ENCODE results near the gene KCNH2.

KCNH2 gene

DNA sequence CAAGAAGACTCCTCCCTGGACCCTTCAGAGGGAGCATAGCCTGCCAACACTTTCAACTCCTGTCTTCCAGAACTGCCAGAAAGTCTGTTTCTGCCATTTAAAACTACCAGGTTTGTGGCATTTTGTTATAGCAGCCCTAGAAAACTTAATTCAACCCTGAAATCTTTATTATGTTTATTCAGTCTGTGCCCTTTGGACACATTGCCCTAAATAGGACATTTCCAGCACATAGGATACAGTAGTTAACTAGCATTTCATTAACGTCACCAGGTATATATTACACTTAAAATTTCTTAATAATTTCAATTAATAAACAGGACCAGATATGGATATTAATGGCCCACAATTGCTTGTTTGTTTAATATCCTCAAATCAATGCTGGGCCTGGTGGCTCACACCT, 54.3 kb downstream of the KCNH2 start:
- Histone ChIP-seq H3K27me3 (ENCODE audit: insufficient read depth, low read length) (peaks cover 81% of the 10 kb centered on the region), H3K4me1 (ENCODE audit: control insufficient read depth, insufficient read depth, low read length, unreplicated experiment) (no peaks in the 10 kb centered on the region), H3K36me3 (ENCODE audit: insufficient read depth, low read length) (no peaks in the 10 kb centered on the region), H3K79me2 (ENCODE audit: control insufficient read depth, insufficient read depth, low read length, unreplicated experiment) (no peaks in the 10 kb centered on the region), H3K4me3 (ENCODE audit: low read depth, low read length) (no peak overlapping the region), H2AFZ (ENCODE audit: low read length, unreplicated experiment) (no peak overlapping the region), H3K27ac (ENCODE audit: low read depth, low read length) (no peak overlapping the region)

DNA sequence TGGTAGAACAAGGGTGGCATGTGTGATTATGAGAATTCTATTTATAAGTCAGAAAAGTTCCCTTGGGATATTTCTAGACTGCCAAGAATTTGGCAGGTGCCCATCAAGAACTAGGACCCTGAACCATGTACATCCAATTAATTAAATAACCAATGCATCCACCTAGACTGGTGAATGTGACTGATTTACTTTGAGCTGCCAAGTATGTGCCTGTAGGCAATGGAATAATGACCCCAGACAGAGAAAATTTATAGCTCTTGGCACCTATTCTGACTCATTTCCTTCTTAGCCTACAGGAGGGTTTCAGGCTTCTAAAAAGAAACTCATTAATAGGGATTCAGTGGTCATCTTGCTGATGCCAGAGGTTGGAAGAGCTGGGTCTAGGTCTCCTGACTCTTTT, 54.9 kb downstream of the KCNH2 start:
- Histone ChIP-seq H3K4me3 (ENCODE audit: low read depth, low read length) (no peak overlapping the region), H3K79me2 (ENCODE audit: control insufficient read depth, insufficient read depth, low read length, unreplicated experiment) (no peaks in the 10 kb centered on the region), H3K27me3 (ENCODE audit: insufficient read depth, low read length) (peaks cover 81% of the 10 kb centered on the region), H3K4me1 (ENCODE audit: control insufficient read depth, insufficient read depth, low read length, unreplicated experiment) (no peaks in the 10 kb centered on the region), H3K36me3 (ENCODE audit: insufficient read depth, low read length) (no peaks in the 10 kb centered on the region), H3K27ac (ENCODE audit: low read depth, low read length) (no peak overlapping the region), H2AFZ (ENCODE audit: low read length, unreplicated experiment) (no peak overlapping the region)

DNA sequence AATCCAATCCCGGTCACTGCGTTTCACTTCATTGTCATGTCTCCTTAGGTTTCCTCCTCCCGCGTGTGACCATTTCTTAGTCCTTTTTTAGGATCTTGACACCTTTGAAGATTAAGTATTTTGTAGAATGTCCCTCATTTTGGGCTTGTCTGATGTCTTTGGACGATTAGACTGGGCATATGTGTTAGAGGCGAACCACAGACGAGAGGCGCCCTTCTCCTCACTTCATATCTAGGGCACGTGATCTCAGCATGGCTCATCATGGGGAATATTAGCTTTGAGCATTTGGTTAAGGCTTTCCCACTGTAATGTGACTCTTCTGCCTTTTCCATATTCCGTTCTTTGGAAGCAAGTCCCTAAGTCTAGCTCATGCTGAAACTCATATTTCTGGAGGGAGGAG, 59.0 kb downstream of the KCNH2 start:
- H2AFZ ChIP-seq (ENCODE audit: low read length, unreplicated experiment): no peak overlapping the region
- H3K27ac ChIP-seq (ENCODE audit: low read depth, low read length): no peak overlapping the region
- H3K36me3 ChIP-seq (ENCODE audit: insufficient read depth, low read length): no peaks in the 10 kb centered on the region
- no peaks in the 10 kb centered on the region for H3K79me2 ChIP-seq (ENCODE audit: control insufficient read depth, insufficient read depth, low read length, unreplicated experiment)
- H3K27me3 ChIP-seq (ENCODE audit: insufficient read depth, low read length): peaks cover 89% of the 10 kb centered on the region
- no peak overlapping the region for H3K4me3 ChIP-seq (ENCODE audit: low read depth, low read length)
- no peaks in the 10 kb centered on the region for H3K4me1 ChIP-seq (ENCODE audit: control insufficient read depth, insufficient read depth, low read length, unreplicated experiment)

- H3K79me2 ChIP-seq (ENCODE audit: control insufficient read depth, insufficient read depth, low read length, unreplicated experiment): no peaks in the 10 kb centered on the region
- H3K27ac ChIP-seq (ENCODE audit: low read depth, low read length): no peak overlapping the region
- no peak overlapping the region for H2AFZ ChIP-seq (ENCODE audit: low read length, unreplicated experiment)
- H3K36me3 ChIP-seq (ENCODE audit: insufficient read depth, low read length): no peaks in the 10 kb centered on the region
- no peaks in the 10 kb centered on the region for H3K4me1 ChIP-seq (ENCODE audit: control insufficient read depth, insufficient read depth, low read length, unreplicated experiment)
- peaks cover 92% of the 10 kb centered on the region for H3K27me3 ChIP-seq (ENCODE audit: insufficient read depth, low read length)
- no peak overlapping the region for H3K4me3 ChIP-seq (ENCODE audit: low read depth, low read length)
These were observed 59.7 kb downstream of the KCNH2 start for GRCh38 chr7:150918378-150918777.

DNA sequence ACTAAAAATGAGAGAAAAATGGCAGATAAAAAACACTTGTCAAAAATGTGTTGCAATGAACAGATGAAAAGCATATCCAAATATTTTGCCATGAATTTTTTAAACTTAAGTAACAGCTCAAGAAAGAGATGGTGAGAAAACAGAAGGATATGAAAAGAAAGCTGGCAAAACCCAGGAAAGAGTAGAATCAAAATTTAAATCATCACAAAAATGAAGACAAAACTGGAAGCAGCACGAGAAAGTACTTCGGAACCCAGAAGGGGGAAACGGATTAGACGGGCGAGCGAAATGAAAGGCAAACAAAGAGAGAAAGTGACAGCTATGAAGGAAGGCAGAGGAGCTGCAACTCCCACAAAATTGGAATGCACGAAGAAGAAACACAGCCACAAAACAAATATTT, 60.2 kb downstream of the KCNH2 start:
- Histone ChIP-seq H3K79me2 (ENCODE audit: control insufficient read depth, insufficient read depth, low read length, unreplicated experiment) (no peaks in the 10 kb centered on the region), H3K4me3 (ENCODE audit: low read depth, low read length) (no peak overlapping the region), H3K27me3 (ENCODE audit: insufficient read depth, low read length) (peaks cover 92% of the 10 kb centered on the region), H3K27ac (ENCODE audit: low read depth, low read length) (no peak overlapping the region), H3K4me1 (ENCODE audit: control insufficient read depth, insufficient read depth, low read length, unreplicated experiment) (no peaks in the 10 kb centered on the region), H3K36me3 (ENCODE audit: insufficient read depth, low read length) (no peaks in the 10 kb centered on the region), H2AFZ (ENCODE audit: low read length, unreplicated experiment) (no peak overlapping the region)

- H3K4me3 ChIP-seq (ENCODE audit: low read depth, low read length): no peak overlapping the region
- no peak overlapping the region for H2AFZ ChIP-seq (ENCODE audit: low read length, unreplicated experiment)
- H3K4me1 ChIP-seq (ENCODE audit: control insufficient read depth, insufficient read depth, low read length, unreplicated experiment): no peaks in the 10 kb centered on the region
- H3K27me3 ChIP-seq (ENCODE audit: insufficient read depth, low read length): peaks cover 92% of the 10 kb centered on the region
- H3K79me2 ChIP-seq (ENCODE audit: control insufficient read depth, insufficient read depth, low read length, unreplicated experiment): no peaks in the 10 kb centered on the region
- no peak overlapping the region for H3K27ac ChIP-seq (ENCODE audit: low read depth, low read length)
- no peaks in the 10 kb centered on the region for H3K36me3 ChIP-seq (ENCODE audit: insufficient read depth, low read length)
These were observed 61.5 kb downstream of the KCNH2 start for GRCh38 chr7:150916670-150917069.

GRCh38 chr7:150914966-150915365, 63.2 kb downstream of the KCNH2 start:
- Histone ChIP-seq H3K27ac (ENCODE audit: low read depth, low read length) (no peak overlapping the region), H3K79me2 (ENCODE audit: control insufficient read depth, insufficient read depth, low read length, unreplicated experiment) (no peaks in the 10 kb centered on the region), H3K27me3 (ENCODE audit: insufficient read depth, low read length) (peaks cover 86% of the 10 kb centered on the region), H2AFZ (ENCODE audit: low read length, unreplicated experiment) (no peak overlapping the region), H3K4me3 (ENCODE audit: low read depth, low read length) (no peak overlapping the region), H3K4me1 (ENCODE audit: control insufficient read depth, insufficient read depth, low read length, unreplicated experiment) (no peaks in the 10 kb centered on the region), H3K36me3 (ENCODE audit: insufficient read depth, low read length) (no peaks in the 10 kb centered on the region)

DNA sequence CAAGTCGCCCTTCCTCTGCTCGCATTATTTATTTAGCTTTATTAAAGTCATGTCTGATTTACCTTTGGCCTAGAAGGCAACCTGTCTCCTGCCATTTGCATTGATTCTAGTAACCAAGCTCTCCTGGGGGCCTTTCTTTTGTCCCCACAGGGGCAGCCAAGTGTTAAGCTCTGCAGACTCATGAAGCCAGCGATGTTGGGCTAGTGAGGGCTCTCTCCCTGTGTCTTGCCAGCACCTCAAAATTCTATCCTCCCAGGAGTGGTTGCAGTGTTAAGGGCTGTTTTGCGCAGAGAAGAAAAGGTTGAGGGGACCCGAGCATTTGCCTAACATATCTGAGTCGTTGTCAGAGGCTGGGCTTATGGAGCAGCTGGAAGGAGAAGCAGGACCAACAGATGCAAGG, 63.9 kb downstream of the KCNH2 start:
- Histone ChIP-seq H3K36me3 (ENCODE audit: insufficient read depth, low read length) (no peaks in the 10 kb centered on the region), H3K27me3 (ENCODE audit: insufficient read depth, low read length) (peaks cover 79% of the 10 kb centered on the region), H3K4me1 (ENCODE audit: control insufficient read depth, insufficient read depth, low read length, unreplicated experiment) (no peaks in the 10 kb centered on the region), H2AFZ (ENCODE audit: low read length, unreplicated experiment) (no peak overlapping the region), H3K4me3 (ENCODE audit: low read depth, low read length) (no peak overlapping the region), H3K79me2 (ENCODE audit: control insufficient read depth, insufficient read depth, low read length, unreplicated experiment) (no peaks in the 10 kb centered on the region), H3K27ac (ENCODE audit: low read depth, low read length) (no peak overlapping the region)

GRCh38 chr7:150912427-150912826, 65.7 kb downstream of the KCNH2 start:
- no peak overlapping the region for H2AFZ ChIP-seq (ENCODE audit: low read length, unreplicated experiment)
- H3K36me3 ChIP-seq (ENCODE audit: insufficient read depth, low read length): no peaks in the 10 kb centered on the region
- no peak overlapping the region for H3K27ac ChIP-seq (ENCODE audit: low read depth, low read length)
- no peaks in the 10 kb centered on the region for H3K79me2 ChIP-seq (ENCODE audit: control insufficient read depth, insufficient read depth, low read length, unreplicated experiment)
- no peaks in the 10 kb centered on the region for H3K4me1 ChIP-seq (ENCODE audit: control insufficient read depth, insufficient read depth, low read length, unreplicated experiment)
- H3K27me3 ChIP-seq (ENCODE audit: insufficient read depth, low read length): peaks cover 72% of the 10 kb centered on the region
- H3K4me3 ChIP-seq (ENCODE audit: low read depth, low read length): no peak overlapping the region

DNA sequence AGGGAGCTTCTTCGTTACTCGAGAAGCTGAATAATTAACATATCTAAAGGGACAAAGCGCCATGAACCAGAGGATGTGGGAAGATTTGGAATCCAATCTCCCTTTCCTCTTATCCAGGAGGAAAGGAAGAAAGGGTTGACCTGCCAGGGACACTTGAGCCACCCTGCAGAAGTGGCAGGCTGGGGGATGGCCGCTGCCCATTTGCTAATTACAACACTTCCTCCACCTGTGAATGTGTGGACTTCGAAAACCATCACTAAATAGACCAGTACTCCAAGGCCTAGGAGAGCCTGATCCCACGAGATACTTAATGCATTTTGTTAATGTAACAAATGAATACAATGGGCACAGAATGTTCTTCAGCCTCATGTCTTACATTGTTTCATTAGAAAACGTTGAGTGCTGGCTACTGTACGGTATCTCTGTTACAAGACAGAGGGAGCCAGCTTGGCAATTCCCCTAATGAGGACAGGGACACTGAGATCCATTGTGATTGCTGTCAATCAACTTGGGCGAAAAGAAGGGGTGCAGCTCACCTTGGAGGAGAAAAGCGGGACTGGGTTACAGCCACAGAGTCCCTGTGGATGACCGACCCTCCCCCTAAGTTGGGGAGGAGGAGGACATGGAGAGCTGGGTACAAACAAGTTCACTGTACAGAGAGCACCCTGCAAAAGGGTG, 66.4 kb downstream of the KCNH2 start:
- Histone ChIP-seq H3K27ac (ENCODE audit: low read depth, low read length) (no peak overlapping the region), H3K36me3 (ENCODE audit: insufficient read depth, low read length) (no peaks in the 10 kb centered on the region), H2AFZ (ENCODE audit: low read length, unreplicated experiment) (no peak overlapping the region), H3K4me3 (ENCODE audit: low read depth, low read length) (no peak overlapping the region), H3K27me3 (ENCODE audit: insufficient read depth, low read length) (peaks cover 72% of the 10 kb centered on the region), H3K4me1 (ENCODE audit: control insufficient read depth, insufficient read depth, low read length, unreplicated experiment) (no peaks in the 10 kb centered on the region), H3K79me2 (ENCODE audit: control insufficient read depth, insufficient read depth, low read length, unreplicated experiment) (no peaks in the 10 kb centered on the region)

- H3K36me3 ChIP-seq (ENCODE audit: insufficient read depth, low read length): no peaks in the 10 kb centered on the region
- no peaks in the 10 kb centered on the region for H3K79me2 ChIP-seq (ENCODE audit: control insufficient read depth, insufficient read depth, low read length, unreplicated experiment)
- H3K4me1 ChIP-seq (ENCODE audit: control insufficient read depth, insufficient read depth, low read length, unreplicated experiment): no peaks in the 10 kb centered on the region
- H3K27ac ChIP-seq (ENCODE audit: low read depth, low read length): no peak overlapping the region
- H3K27me3 ChIP-seq (ENCODE audit: insufficient read depth, low read length): peaks cover 71% of the 10 kb centered on the region
- no peak overlapping the region for H3K4me3 ChIP-seq (ENCODE audit: low read depth, low read length)
- no peak overlapping the region for H2AFZ ChIP-seq (ENCODE audit: low read length, unreplicated experiment)
These were observed 67.1 kb downstream of the KCNH2 start for GRCh38 chr7:150910996-150911422.
